HG03135 (cell line): ENCODE results near the gene EIF1.
"Not testable (repeated sequence)": the region's sequence is repeated elsewhere in the genome, so short reads cannot be mapped to it uniquely, and the experiment has no call there.

Experiments
- ATAC-seq: cut with Tn5 transposase; IDR thresholded peaks from one replicate; pipeline ENCODE4 v1.9.1; 2021; ENCODE audit warnings: mild to moderate bottlenecking, moderate library complexity; ENCODE audit not compliant: unreplicated experiment

The EIF1 gene

DNA sequence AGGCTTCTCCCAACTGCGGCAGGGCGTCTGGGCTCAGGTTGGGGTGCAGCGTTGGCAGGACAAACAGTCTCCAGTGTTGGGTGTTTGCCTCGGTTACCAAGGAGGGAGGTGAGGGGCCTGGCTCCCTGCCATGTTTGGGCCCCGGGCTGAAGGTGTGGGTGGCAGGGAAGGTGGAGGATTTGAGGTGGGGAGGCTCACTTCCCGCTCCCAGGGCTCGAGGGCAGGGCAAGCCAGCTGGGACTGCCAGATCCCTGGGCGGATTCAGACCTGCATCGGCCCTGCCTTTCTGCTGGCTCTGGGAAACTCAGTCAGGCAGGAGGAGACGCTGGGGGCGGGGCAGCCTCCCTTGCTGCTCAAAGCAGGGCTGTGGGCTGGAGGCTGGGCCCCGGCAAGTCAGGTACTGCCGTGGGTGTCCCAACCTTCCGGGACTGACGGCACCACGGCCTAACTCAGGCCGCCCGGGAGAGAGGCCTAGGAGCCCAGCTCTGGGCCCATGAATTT lies 33.0 kb upstream of the EIF1 start:
- no peak for ATAC-seq

DNA sequence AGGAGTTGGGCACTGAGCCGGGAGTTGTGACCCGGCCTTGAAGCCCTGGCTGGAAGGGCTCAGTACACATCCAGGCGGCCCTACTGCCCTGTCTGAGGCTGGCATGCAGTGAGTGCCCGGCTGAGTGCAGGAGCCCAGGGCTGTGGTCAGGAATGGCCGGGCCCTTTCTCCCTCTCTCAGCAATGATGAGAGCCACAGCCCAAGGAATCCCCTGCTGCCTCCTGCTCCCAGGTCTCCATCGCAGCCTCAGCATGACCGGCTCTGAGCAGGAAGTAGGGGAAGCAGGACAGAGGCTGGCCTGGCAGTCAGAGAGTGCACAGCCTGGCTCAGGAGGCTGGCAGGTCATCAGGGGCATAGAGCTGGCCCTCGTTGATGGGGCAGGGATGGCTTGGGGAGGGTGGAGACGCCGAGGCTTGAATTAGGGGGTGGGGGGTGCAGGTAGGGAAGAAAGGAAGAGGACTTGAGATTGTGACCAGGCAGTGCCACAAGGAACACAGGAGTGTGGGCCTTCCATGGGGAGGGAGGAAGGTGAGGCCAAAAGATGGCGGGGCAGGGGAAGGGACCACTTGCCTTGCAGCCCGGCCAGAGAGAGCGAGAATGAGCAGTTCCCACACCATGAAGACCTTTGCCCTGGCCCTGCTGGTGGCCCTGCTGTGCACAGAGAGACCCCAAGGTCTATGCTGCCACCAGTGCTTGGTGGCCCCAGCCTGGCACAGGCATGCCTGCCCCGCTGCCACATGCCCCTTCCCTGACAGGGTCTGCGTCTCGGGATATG lies 32.2 kb upstream of the EIF1 start:
- ATAC-seq = no peak

DNA sequence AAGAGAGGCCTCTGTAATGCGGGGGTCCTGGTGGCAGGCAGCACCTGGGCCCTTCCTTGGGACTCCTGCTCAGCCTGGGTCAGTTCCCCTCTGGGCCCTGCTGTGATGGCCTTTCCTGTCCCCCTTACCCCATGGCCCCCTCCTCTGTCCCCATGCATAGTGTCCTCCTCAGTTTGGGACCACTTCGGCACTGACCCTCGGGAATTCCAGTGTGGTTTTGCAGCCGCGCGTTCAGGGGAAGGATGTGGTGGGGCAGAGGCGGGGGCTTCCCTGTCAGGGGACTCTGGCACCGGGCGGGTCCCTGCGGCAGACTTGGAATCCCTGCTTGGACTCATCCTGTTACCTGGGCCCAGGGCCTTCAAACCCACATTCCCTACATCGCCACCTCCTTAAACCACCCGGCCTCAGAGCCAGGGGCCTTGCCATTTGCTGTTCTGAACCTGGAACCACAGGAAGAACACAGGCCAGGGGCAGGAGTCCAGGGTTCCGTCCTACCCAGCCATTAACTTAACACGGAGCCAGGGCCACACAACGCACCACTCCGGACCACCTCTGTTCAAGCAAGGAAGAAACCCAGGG lies 31.4 kb upstream of the EIF1 start:
- ATAC-seq = no peak

DNA sequence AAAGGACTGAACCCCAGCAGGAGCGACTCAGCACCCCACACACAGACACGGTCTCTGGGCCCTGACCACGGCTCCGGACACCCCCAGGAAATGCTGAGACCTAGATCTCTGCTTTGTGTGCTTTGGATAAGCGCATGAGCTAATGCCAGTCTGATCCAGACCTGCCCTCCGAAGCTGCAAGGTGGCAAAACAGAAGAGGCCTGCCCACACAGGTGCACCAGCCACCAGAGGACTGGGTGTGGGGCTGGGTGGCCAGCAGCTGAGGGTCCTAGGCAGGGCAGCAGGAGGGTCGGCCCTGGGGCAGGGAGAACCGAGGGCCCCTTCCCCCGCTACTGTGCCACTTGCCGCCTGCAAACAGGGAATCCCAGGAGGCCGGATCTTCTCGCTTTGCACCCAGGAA lies 30.7 kb upstream of the EIF1 start:
- no peak for ATAC-seq

DNA sequence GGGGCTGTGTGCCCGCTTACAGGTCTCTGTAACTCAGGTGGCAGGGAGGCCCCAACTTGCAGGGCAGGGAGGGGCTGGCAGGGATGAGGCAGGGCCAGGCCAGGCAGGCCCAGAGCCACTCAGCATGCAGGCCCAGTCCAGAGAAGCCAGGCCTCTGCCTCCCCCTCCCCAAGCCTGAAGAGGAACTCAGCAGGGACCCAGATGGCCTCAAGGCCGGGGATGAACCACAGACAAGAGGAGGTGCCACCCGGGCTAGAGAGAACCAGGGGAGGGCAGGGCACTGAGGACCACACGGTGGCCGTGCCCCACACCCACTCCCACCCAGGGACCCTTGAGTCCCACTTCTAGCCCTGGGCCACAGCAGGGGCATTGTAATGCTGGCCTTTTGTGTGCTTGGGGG lies 29.8 kb upstream of the EIF1 start:
- ATAC-seq = no peak

DNA sequence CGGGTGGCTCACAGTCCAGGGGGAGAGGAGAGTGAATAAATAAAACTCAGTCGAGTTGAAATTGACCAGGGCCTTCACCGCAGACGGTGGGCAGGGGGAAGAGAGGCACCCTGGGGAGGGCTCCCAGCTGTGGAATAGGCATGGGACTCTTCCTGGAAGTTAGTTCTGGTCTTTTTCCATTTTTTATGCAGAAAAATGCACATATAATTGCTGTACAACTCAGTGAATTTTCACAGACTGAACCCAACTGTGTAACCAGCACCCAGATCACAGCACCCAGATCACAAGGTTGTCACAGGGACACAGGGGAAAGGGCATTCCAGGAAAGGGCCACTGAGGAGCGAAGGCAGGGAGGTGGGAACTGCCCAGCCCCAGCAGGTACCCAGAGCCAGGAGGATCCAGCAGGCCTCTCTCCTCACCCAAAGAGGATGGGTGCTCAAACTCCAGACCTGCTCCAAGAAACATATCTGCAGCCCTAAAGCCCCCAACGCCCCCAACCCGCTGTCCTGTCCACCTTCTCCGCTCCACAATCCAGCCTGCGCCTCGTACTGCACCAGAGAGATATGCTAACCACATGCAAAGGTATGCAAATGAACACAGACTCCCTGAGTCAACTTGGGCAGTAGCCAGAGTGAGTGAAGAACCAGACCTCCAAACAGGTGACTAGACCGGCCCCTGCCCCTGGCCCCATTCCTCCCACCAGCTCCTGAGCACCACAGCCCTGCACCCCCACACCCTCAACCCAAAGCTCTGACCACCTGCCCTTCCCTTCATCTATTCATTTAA lies 29.1 kb upstream of the EIF1 start:
- ATAC-seq = no peak

DNA sequence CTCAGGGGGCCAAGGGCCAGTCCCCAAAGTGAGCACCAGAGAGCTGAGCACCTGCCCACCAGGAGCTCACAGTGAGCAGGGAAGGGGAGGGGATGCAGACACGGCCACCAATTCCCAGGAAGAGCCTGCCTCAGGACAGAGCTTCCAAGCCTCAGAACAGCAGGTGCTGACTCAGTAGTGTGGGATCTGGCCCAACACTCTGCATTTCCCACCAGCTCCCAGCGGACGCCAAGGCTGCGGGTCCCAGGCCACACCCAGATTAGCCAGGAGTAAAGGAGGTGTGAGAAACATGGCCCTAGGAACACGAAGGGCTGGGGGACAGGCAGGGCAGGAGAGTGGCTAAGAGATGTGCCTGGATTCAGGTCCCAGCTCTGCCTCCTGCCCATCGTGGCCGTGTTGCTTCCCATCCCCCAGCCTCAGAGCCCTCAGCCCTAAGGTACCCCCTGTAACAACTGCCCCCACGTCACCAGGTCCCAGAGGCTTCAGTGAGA lies 28.4 kb upstream of the EIF1 start:
- no peak for ATAC-seq

DNA sequence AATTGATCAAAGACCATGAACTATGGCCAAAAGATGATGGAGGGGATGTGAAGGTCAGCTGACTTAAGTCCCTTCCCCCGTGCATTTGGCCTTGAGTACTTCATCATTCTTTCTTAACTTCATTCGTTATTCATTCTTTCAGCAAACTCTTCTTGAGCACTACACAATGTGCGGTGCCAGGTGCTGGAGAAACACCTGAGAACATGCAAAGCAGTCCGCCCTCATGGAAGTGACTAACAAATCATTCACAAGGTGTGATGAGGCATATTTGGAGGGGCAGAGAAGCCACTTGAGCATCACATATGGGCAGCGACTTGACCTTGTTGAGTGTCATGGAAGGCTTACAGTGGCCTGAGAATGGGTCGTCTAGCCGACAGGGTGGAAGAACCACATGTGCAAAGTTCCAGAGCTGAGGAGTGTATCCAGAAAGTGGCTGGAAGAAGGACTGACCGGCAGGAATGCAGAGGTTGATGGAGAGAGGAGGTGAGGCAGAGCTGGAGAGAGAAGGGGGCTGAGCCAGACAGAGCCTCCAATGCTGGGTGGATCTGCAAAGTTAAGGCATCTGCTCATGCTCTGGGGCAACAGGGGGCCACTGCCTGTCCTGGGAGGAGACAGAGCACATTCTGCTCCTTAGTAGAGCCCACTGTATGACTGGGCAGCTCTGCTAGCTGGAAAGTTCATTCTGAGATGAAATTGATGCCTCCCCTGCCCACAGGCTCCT lies 25.1 kb upstream of the EIF1 start:
- no peak for ATAC-seq

DNA sequence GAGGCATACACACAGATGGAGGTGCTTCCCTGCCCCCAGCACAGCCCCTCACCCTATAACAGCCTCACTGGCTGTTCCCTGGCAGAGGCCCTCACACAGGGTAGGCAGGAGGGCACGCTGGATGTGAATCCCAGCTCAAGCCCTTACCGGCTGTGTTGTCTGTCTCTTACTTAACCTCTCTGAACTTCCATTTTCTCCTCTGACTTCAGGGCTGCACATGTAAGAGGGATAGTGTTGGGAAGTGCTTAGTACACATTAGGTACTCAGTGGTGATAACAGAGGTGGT lies 24.6 kb upstream of the EIF1 start:
- ATAC-seq = no peak

DNA sequence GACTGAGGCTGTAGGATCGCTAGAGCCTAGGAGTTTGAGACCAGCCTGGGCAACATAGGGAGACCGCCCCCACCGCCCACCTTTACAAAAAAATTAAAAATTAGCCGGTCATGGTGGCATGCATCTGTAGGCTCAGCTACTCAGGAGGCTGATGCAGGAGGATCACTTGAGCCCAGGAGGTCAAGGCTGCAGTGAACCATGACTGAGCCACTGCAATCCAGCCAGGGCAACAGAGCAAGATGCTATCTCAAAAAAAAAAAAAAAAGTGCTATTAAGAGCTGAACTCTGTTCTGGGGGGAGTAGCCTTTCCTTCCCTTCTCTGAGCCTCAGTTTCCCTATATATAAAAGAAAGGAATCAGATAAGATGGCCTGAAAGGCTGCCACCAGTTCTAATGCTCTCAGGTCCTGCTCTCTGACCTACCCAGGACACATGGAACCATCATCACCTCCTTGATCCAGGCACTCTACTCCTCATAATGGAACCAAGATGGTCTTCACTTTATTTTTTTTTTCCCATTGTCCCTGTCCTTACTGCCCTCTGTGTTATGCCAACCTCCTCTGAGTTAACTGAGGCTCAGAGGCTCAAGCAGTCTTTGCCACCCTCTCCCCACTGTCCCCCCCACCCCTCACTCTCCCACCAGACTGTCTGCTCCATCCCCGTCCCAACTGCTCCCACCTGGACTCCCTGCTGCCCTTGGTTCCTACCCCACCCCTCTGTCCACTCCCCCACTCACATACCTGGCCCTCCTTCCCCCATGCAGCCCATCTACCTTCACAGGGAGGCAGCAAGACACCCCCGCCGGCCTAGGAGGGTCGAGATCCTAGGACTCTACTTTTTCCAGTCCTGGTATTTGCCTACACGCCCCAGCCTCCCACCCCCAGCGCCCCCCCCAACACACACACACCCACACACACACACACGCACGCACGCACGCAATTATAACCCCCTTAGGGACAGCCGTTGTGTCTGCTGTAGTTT lies 23.8 kb upstream of the EIF1 start:
- no peak for ATAC-seq

DNA sequence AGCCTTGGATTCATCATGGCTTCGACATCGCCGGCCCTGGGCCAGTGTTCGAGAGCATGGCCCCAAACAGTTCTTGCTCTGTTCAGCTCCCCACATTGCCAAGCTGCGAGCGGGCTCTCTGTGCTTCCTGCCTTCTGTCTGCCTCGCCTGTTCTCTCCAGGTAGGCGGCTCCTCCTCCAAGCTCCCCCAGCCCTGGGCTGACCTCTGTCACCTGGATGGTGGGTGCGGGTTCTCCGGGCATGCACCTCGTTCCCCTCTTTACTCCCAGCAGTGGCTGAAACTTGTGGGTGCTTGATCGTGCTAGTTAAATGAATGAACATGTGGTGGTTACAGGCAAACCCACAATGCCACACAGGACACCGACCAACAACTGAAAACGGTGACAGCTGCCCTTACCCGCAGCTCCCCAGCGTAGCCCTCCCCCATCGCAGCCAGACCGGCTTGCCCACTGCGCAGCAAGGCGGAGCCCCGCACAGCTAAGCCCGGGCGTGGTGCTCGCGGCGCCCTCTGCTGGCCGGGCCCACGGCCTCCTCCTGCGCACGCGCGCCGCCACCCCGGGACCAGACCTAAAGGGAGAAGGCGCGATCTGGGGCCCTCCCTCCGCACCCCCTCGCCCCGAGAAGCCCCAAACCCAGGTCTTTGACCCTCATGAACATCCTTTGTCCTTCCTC lies 23.0 kb upstream of the EIF1 start:
- ATAC-seq = peak; percentile 57

DNA sequence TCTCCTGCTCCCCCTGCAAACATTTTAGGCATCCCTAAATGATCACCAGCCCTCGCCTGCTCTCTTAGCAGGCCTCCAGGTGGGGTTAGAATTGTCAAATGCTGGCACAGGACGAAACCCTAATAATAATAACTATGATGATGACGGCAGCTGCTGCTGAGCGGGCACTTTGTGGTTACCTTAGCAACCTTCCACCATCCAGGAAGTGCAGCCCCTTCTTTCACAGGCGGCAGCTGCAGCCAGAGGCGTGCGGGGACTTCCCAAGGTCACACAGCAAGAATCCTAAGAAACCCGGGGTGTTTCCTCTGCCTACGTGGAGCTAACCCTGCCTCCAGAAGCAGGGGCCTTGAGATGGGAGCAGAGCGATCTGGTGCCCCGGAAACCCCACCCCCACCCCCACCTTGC lies 22.4 kb upstream of the EIF1 start:
- peak; percentile 37 for ATAC-seq

DNA sequence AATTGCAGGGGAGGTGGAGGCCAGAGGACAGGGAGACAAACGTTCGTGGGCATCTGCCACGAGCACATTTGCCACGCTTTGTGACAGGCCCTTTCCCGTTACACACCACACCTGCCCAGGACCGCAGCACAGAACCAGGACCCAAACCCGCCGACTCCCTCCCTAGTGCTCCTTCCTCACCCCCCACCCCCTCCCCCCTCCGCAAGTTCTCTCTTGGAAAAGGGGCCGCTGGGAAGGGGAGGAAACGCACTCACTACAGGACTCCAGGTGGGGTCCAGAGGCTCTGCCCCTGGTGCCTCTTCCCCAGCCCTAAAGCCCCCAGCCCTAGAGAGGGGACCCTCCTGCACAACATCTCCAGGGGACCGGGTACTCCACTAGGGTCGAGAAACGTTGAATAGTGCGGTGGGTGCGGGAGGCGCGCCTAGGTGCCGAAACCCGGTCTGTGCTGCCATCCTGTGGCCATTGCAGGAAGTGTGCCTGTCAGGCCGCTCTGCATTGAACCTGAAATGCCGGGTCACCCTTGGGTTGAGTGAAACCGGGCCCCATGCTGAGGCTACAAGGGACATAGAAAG lies 21.9 kb upstream of the EIF1 start:
- peak; percentile 50 for ATAC-seq

DNA sequence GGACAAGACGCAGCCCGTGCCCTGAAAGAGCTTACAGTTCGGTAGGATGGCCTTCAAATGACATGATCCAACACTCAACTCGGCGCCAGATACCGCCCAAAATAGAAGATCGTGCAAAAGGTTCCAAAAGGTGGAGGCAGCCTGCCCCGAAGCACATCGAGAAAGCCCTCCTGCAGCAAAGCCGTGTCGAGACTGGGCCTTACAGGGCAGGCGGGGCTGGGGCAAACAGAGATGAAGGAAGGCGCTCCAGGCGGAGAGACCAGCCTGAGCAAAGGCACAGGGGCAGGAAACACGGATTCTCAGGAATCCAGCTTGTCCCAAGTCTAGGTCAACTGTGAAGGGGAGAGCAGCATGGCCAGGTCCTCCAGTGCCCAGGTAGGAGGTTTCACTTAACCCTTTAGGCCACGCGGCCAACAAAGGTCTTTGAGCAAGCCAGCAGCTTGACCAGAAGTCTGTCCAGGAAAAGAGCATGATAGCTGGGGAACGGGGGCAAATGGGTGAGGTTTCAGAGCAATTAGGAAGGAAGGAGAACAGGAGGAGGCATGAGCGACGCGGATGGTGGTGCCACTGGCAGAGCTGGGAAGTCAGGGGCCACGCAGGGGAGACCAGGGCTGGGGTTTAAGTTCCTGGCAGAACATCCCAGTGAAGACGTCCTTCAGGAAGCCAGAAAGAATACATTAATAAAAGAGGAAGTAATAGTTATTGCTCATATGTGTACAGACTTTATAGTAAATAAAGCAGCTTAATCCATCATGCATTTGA lies 21.2 kb upstream of the EIF1 start:
- no peak for ATAC-seq

DNA sequence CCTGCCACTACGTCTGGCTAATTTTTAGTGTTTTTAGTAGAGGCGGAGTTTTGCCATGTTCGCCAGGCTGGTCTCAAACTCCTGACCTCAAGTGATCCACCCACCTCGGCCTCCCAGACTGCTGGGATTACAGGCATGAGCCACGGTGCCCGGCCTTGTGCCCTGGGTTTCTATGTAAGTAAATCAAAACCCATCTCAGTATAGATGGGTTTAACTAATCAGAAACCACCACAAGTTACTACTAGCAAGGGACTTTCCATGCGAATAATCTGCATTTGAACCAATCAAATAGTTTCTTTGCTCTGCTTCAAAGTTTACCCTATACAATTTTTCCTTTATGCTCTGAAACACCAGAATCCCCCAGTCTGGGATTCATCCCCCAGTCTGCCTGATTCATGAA lies 16.5 kb upstream of the EIF1 start:
- no peak for ATAC-seq

DNA sequence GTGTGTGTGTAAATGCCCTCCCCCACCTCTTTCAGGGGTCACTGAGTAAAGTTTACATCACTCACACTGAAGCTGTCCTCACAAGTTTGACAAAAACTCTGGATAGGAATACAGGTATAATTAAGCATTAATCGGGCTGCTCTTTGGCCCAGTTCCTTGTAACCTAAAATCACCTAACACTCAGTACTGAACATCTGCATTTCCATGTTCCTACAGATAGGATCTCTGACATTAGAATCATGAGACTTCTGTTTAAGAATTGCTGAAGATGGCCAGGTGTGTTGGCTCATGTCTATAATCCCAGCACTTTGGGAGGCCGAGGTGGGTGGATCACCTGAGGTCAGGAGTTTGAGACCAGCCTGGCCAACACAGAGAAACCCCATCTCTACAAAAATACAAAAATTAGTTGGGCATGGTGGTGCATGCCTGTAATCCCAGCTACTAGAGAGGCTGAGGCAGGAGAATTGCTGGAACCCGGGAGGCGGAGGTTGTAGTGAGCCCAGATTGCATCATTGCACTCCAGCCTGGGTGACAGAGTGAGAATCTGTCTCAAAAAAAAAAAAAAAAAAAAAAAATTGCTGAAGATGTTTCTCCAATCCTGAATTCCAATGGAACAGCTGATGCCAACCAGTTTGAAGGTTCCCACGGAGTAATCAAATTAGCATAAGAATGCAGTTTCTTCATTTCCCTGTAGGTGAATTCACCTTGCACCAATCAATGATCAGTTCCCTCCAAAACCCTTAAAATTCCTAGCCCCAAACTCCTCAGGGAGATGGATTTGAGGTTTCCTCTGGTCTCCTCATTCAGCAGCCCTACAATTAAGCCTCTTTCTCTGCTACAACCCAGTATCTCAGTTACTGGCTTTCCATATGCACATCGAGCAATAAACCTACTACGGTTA lies 13.3 kb upstream of the EIF1 start:
- not testable (repeated sequence) for ATAC-seq

DNA sequence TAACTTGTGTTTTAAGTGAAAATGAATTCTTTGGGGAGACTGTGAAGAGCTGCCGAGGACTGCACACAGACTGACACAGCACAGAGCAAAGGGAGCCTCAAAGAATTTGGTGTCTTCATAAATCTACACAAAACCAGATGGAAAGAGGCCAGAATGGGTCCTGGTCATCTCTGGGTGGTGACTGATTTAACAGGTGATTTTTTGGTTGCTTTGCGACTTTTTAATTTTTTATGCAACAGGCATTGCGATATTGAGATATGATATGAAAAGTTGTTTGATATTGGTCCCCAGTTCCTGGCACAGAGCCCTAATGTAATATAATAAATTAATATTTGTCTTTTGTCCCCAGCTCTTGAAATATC lies 12.6 kb upstream of the EIF1 start:
- no peak for ATAC-seq
